ENCODE measurements around the gene LYSMD2.

The LYSMD2 gene

DNA sequence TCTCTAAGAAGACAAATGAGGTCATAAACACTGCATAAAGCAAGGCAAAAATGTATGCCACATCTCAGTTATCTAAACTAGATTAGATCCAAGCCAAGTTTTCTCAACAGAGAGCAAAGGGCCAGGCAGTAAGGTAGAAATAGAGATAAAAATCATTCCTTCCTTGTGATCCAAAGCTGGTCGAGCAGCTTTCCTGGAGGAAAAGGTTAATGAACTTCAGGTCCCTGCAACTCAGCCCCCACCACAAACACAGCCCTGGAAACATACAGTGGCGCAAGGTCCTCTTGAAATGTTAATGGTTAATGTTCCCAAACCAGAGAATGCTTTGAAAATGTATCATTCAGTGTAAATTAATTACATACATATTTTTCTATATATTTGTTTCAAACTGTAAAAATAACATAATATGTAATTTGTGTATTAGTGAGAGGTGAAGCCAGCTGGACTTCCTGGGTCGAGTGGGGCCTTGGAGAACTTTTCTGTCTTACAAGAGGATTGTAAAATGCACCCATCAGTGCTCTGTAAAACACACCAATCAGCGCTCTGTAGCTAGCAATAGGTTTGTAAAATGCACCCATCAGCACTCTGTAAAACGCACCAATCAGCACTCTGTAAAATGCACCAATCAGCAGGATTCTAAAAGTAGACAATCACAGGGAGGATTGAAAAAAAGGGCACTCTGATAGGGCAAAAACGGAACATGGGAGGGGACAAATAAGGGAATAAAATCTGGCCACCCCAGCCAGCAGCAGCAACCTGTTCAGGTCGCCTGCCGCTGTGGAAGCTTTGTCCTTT is 17.1 kb downstream of the LYSMD2 start:
- DNase-seq (ENCODE audit: low read depth, low spot score) = no peak

DNA sequence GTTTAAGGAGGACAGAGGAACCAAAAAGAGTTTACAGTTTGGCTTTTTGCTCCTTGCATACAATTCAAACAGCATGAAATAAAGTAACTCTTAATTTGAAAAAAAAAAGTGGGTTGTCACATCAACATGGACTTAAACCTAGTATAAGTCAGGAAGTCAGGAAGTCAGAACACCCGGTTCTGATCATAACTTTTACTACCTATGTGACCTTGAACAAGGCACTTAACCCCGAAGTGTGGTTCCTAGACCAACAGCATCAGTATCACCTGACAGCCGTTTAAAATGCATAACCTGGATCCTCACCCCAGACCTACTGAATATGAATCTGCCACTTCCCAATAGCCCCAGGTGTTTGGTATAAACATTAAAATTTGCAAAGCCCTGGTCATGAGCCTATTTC is 18.7 kb downstream of the LYSMD2 start:
- DNase-seq (ENCODE audit: low read depth, low spot score) = no peak

GRCh38 chr15:51718219-51718618 is 19.2 kb downstream of the LYSMD2 start:
- no peak for DNase-seq (ENCODE audit: low read depth, low spot score)

DNA sequence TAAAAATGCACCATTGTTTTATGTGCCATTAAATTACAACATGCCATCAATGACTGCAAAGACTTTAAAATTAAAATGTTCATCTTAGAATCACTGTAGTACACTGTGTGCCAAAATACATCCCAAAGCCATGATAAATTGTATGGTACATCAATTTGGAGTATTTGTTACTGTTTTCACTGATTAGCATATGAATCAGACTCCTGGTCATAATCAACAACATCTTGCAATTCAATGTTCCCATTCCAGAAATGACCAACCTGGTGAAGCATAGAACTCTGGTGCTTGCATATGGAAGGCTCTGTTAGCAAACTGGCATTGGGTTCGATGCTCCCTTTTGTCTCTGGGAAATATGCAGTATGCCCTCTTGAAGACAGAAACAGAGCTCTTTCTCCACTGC is 22.5 kb downstream of the LYSMD2 start:
- no peak for DNase-seq (ENCODE audit: low read depth, low spot score)

DNA sequence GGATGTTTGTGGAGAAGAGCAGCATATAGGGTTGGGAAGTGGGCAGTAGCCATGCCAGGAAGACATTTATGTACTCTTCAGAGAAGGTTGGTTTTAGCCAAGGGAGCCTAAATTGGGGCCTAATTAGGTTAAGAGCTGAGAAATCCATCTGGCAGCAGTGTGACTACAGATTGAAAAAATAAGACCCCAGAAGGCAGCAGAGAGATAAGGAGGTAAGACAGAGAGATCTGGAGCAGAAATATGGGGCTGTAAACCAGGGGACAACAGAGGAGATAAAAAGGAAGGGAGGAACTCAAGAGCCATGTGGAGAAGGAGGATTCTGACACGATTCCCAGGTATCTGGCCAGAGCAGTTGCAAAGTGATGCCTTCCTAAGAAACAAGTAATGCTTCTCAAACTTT is 23.3 kb downstream of the LYSMD2 start:
- no peak for DNase-seq (ENCODE audit: low read depth, low spot score)

DNA sequence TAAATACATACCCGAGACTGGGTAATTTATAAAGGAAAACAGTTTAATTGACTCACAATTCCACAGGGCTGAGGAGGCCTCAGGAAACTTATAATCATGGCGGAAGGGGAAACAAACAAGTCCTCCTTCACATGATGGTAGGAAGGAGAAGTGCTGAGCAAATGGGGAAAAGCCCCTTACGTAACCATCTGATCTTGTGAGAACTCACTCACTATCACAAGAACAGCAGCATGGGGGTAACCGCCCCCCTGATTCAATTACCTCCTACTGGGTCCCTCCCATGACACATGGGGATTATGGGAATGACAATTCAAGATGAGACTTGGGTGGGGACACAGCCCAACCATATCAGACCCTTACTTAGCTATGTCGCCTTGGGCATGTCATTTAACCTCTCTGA is 28.4 kb downstream of the LYSMD2 start:
- DNase-seq (ENCODE audit: low read depth, low spot score) = no peak

DNA sequence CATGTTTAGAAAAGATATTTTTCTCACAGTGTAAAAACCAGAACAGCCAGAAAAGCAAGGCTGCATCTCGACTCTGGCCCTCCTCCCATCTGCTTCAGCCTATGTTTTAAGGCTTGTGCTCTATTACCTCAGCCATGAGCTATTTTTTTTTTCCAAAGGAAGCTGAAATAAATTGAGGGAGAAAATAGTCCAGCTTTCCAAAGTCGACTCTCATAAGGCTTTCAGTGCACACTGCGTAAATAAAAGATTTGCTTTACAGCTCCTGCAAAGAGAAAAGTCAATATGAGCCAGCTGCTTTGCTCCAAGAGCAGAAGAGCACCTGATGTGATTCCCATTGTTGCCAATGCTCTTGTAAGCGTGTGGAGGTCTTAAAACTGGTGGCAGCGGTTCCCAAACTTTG is 29.4 kb downstream of the LYSMD2 start:
- no peak for DNase-seq (ENCODE audit: low read depth, low spot score)

DNA sequence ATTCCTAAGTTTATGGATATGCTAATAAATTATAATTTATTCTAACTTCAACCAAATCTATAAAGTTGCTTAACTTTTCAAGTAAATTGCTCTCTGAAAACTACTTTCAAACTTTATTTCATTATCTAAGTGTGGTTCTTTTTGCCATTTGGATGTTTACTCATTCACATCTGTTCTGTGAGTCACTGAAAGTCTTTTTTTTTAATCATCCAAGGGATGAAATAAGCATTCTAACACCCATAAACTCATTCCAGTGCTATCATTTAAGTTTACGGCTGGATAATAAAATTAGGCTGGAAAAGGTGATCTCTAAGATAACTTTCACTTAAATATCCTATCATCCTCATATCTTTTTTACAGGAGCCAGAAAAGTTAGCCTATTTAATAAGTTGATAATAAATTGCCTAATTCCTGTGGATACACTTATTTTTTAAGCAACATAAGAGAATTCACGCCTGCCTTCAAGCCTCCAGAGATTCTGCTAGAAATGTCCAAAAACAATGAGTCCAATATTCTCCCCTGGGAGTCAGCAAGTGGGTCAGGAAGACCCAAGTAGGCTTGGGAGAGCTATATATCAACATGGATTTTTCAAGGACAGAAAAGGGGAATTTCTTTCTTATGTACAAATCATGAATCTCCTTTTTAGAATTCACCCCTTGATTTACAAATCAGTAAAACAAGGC is 30.4 kb downstream of the LYSMD2 start:
- no peak for DNase-seq (ENCODE audit: low read depth, low spot score)

DNA sequence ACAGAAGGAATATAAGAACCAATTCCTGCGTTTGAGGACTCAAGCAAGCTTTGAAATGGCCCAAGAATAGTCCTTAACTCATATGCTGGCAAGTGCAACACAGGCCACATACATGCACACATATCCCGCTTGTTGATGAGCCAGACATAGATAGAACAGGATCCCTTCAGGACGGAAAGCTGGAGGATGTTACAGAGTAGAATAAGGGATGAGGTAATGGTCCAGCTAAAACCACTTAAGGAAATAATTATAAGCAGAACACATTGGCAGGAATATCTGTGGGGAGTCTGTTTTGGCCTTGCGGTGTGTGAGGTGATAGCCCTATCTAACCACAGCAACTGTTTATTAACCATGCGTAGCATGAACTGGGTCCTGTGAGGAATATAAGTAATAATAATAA is 31.2 kb downstream of the LYSMD2 start:
- DNase-seq (ENCODE audit: low read depth, low spot score) = no peak

DNA sequence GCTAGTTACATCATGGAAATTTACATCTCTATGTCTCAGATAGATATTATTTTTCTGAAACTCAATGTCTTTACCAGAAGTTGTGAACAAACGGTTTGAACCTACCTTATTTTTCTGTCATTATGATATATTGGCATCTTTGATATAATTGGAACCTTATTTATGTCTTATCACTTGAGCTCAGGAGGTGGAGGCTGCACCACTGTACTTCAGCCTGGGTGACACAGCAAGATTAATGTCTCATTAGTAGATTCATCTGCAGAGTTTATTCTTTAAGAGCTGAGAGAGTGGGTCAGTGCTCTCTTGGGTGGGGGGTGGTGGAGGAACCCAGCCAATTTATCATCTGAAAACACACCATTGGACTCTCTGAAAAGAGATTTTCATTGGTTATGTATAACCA is 34.7 kb downstream of the LYSMD2 start:
- no peak for DNase-seq (ENCODE audit: low read depth, low spot score)

DNA sequence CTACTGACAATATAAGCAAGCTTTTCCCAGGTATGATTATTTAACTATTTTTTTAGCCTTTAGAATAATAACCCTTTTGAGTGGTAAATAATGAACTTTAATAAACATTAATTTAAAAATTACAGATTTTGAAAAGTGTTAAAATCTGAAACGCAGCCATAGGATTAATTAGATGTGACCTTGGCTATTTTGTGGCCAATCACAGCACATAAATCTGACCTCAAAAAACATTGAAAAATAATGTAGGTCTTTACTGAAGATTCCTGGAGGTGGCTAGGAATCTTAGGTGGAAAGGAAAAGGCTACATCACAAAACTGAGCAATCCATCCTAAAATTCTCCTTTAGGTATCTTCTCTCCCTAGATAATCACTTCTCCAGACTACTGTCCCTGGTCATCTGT is 38.1 kb downstream of the LYSMD2 start:
- DNase-seq (ENCODE audit: low read depth, low spot score) = no peak

GRCh38 chr15:51697163-51697562 is 40.3 kb downstream of the LYSMD2 start:
- no peak for DNase-seq (ENCODE audit: low read depth, low spot score)

- DNase-seq (ENCODE audit: low read depth, low spot score) = no peak
Observed at GRCh38 chr15:51696566-51696965, 40.9 kb downstream of the LYSMD2 start.

GRCh38 chr15:51692154-51692553 is 45.3 kb downstream of the LYSMD2 start:
- DNase-seq (ENCODE audit: low read depth, low spot score) = no peak

DNA sequence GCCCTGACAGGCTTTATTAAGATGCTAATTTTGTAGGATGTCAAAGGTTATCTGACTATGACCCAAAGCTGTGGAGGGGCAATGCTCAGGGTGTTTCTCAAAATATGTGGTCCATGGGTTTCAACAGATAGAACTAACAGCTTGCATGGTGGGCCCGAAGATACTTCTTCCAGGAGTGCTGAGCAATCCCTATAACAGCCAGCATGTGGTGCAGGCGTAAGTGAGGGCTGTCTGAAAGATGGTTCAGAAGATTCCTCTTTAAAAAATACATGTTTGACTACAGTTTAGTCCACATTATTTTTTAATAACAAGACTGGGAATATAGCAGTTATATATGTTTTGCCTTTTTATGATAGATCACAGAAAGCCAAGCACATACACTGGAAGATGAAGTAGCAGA is 48.6 kb downstream of the LYSMD2 start:
- no peak for DNase-seq (ENCODE audit: low read depth, low spot score)

DNA sequence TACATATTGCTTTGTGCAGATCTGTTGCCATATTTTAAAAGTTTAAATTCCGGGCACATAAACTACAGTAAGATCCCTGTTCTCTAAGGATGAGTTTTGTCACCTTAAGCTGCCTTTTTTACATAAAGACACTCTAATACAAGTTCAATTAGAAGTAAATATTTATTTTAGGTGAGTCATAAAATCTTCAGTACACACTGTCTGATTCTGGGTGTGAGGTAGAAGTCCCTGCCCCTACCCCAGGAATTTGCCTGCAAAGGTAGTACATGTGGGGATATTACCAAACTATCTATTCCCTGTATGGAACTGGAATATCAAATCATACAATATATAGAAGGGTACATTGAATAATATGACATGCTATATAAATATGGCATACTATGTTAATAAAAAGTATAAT is 49.9 kb downstream of the LYSMD2 start:
- DNase-seq (ENCODE audit: low read depth, low spot score) = no peak

GRCh38 chr15:51681303-51681963 is 56.0 kb downstream of the LYSMD2 start, which contains the start of gene SCG3:
TSS of gene SCG3 (plus strand) at chr15:51681503. CDS start at chr15:51681756, 253 bp downstream.
- DNase-seq (ENCODE audit: low read depth, low spot score) = peak; percentile 17

GRCh38 chr15:51680321-51680720 is 57.1 kb downstream of the LYSMD2 start:
- DNase-seq (ENCODE audit: low read depth, low spot score) = no peak

- DNase-seq (ENCODE audit: low read depth, low spot score) = no peak
Observed at GRCh38 chr15:51678096-51678495, 59.4 kb downstream of the LYSMD2 start.

DNA sequence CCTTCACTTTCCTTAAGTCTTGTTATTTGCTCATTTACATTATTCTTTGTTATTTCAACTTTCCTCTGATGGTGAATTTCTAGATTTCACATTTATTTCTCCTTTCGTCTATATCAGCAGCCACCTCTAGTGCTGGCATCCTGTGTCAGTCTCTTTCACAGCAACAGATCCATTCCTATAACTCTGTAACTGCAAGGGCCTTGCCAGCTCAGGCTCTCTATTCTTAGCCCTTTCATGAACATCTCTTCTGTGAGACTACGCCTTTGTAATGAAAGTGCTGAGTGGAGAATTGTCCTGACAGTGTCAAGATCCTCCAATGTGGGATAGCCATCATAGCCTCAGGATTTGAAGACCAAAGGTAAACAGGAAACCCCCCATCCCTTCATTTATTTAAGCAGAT is 60.0 kb downstream of the LYSMD2 start:
- no peak for DNase-seq (ENCODE audit: low read depth, low spot score)

DNA sequence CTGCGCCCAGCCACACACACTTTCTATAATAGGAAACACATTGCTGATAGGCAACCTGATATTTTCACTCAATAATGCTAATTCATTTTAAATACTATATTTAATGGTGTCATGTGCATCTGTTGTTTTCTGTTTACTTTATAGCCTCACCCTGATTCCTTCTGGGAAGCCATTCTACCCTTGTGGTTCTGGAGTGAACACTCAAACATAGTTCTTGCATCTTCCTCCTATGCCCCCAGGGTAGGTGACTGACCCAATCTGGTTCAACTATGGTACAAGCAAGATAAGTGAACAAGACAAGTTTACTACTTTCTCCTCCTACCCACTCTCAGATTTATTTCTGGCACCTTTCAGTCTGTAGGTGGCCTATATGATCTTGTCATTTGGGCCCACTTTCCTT is 60.4 kb downstream of the LYSMD2 start:
- DNase-seq (ENCODE audit: low read depth, low spot score) = no peak

- no peak for DNase-seq (ENCODE audit: low read depth, low spot score)
Observed at GRCh38 chr15:51675234-51675633, 62.2 kb downstream of the LYSMD2 start.

Measured in smooth muscle cell of the brain vasculature (primary cell).